Kidney epithelial cell (primary cell): Measurements from ENCODE around the gene ZNF79. TPM values are rescaled to one million over a fixed set of nuclear protein-coding genes. Genes with fewer than 3 reads are reported as not detected.

Experiments
- DNase-seq: peaks from one replicate; pipeline ENCODE4 v3.0.0-alpha.2; 2010; ENCODE audit warnings: low read depth
- H3K27me3 ChIP-seq: 2 replicates; pipeline ENCODE4 v1.6.0; 2011; ENCODE audit warnings: low read length; ENCODE audit not compliant: control insufficient read depth, insufficient read depth
- H3K36me3 ChIP-seq: 2 replicates; pipeline ENCODE4 v1.5.1; 2011; ENCODE audit warnings: low read length; ENCODE audit not compliant: control insufficient read depth, insufficient read depth
- H3K4me3 ChIP-seq: 2 replicates; pipeline ENCODE4 v1.5.1; 2011; ENCODE audit warnings: low read depth, mild to moderate bottlenecking, control low read depth, low read length
- CTCF ChIP-seq: IDR thresholded peaks from 2 replicates; pipeline ENCODE4 v1.5.1; 2011; ENCODE audit warnings: mild to moderate bottlenecking, moderate library complexity, low read length, control low read depth, inconsistent platforms; ENCODE audit not compliant: insufficient read depth, poor library complexity, severe bottlenecking
- total RNA-seq: library from RNA; depleted of rRNA; stranded (reverse); fragments of >200 nt; gene quantifications from 2 replicates; pipeline ENCODE4 v1.2.3, GENCODE V29; 2015

Gene ZNF79
- total RNA-seq, 1 donor from 2014 or later = 5.7 TPM

GRCh38 chr9:127390248-127390545, 34.0 kb upstream of the ZNF79 start:
- H3K4me3 ChIP-seq = no peak overlapping the region
- no peak for TF ChIP-seq CTCF
- no peaks in the 10 kb centered on the region for H3K27me3 ChIP-seq
- no peaks in the 10 kb centered on the region for H3K36me3 ChIP-seq
- no peak for DNase-seq

GRCh38 chr9:127390563-127390962, 33.6 kb upstream of the ZNF79 start:
- Histone ChIP-seq H3K27me3 (no peaks in the 10 kb centered on the region), H3K36me3 (no peaks in the 10 kb centered on the region), H3K4me3 (no peak overlapping the region)
- no peak for TF ChIP-seq CTCF
- DNase-seq = no peak

- no peak for TF ChIP-seq CTCF
- Histone ChIP-seq H3K36me3 (no peaks in the 10 kb centered on the region), H3K4me3 (no peak overlapping the region), H3K27me3 (no peaks in the 10 kb centered on the region)
- DNase-seq = no peak
These were observed 32.0 kb upstream of the ZNF79 start for GRCh38 chr9:127392166-127392565.

- no peak for TF ChIP-seq CTCF
- H3K36me3 ChIP-seq = no peaks in the 10 kb centered on the region
- no peak overlapping the region for H3K4me3 ChIP-seq
- H3K27me3 ChIP-seq = no peaks in the 10 kb centered on the region
- DNase-seq = no peak
These were observed 31.2 kb upstream of the ZNF79 start for GRCh38 chr9:127392976-127393375.

GRCh38 chr9:127393645-127394044, 30.5 kb upstream of the ZNF79 start:
- Histone ChIP-seq H3K27me3 (no peaks in the 10 kb centered on the region), H3K4me3 (no peak overlapping the region), H3K36me3 (no peaks in the 10 kb centered on the region)
- DNase-seq = no peak
- no peak for TF ChIP-seq CTCF

- Histone ChIP-seq H3K27me3 (no peaks in the 10 kb centered on the region), H3K4me3 (no peak overlapping the region), H3K36me3 (no peaks in the 10 kb centered on the region)
- no peak for TF ChIP-seq CTCF
- DNase-seq = no peak
These were observed 28.5 kb upstream of the ZNF79 start for GRCh38 chr9:127395497-127396252.
